ENCODE measurements around the gene PPP4C.

Gene PPP4C

GRCh38 chr16:30104090-30104489 is 28.3 kb downstream of the PPP4C start:
- no peak overlapping the region for H3K4me3 ChIP-seq (ENCODE audit: low read length)
- TF ChIP-seq CTCF (IDR thresholded peaks at IDR 0.05; ENCODE audit: low read depth, low read length, poor library complexity, severe bottlenecking): no peak
- no peaks in the 10 kb centered on the region for H3K79me2 ChIP-seq (ENCODE audit: control insufficient read depth, low read length)
- H3K27ac ChIP-seq (ENCODE audit: low read depth, low read length): no peak overlapping the region
- H3K9me3 ChIP-seq (ENCODE audit: control insufficient read depth, insufficient read depth, low read length): no peaks in the 10 kb centered on the region
- no peak overlapping the region for H3K4me2 ChIP-seq (ENCODE audit: low read length)
- no peaks in the 10 kb centered on the region for H3K4me1 ChIP-seq (ENCODE audit: control insufficient read depth, low read length)
- H3F3A ChIP-seq (ENCODE audit: control insufficient read depth, insufficient read depth): no peaks in the 10 kb centered on the region
- H4K20me1 ChIP-seq (ENCODE audit: control insufficient read depth, insufficient read depth, low read depth, low read length): no peaks in the 10 kb centered on the region
- H3K36me3 ChIP-seq (ENCODE audit: control insufficient read depth, low read length): no peaks in the 10 kb centered on the region; the same call in 1 of the 2 replicates
- H3K27me3 ChIP-seq (ENCODE audit: control insufficient read depth, low read length): no peaks in the 10 kb centered on the region
- no peaks in the 10 kb centered on the region for H3K9me2 ChIP-seq (replicated peaks; ENCODE audit: control insufficient read depth, low read length)

- H3K9me2 ChIP-seq (replicated peaks; ENCODE audit: control insufficient read depth, low read length): no peaks in the 10 kb centered on the region
- H4K20me1 ChIP-seq (ENCODE audit: control insufficient read depth, insufficient read depth, low read depth, low read length): no peaks in the 10 kb centered on the region
- no peak overlapping the region for H3K4me2 ChIP-seq (ENCODE audit: low read length)
- no peak overlapping the region for H3K4me3 ChIP-seq (ENCODE audit: low read length)
- no peak for TF ChIP-seq CTCF (IDR thresholded peaks at IDR 0.05; ENCODE audit: low read depth, low read length, poor library complexity, severe bottlenecking)
- TF ChIP-seq EZH2phosphoT487 (IDR thresholded peaks at IDR 0.05; ENCODE audit: borderline replicate concordance, low read length): no peak
- H3K4me1 ChIP-seq (ENCODE audit: control insufficient read depth, low read length): no peaks in the 10 kb centered on the region
- no peaks in the 10 kb centered on the region for H3F3A ChIP-seq (ENCODE audit: control insufficient read depth, insufficient read depth)
- no peaks in the 10 kb centered on the region for H3K27me3 ChIP-seq (ENCODE audit: control insufficient read depth, low read length)
- H3K36me3 ChIP-seq (ENCODE audit: control insufficient read depth, low read length): no peaks in the 10 kb centered on the region; the same call in 1 of the 2 replicates
- no peaks in the 10 kb centered on the region for H3K9me3 ChIP-seq (ENCODE audit: control insufficient read depth, insufficient read depth, low read length)
- H3K79me2 ChIP-seq (ENCODE audit: control insufficient read depth, low read length): no peaks in the 10 kb centered on the region
- H3K27ac ChIP-seq (ENCODE audit: low read depth, low read length): no peak overlapping the region
These were observed 28.7 kb downstream of the PPP4C start for GRCh38 chr16:30104492-30104891.

- no peaks in the 10 kb centered on the region for H3K9me3 ChIP-seq (ENCODE audit: control insufficient read depth, insufficient read depth, low read length)
- H3F3A ChIP-seq (ENCODE audit: control insufficient read depth, insufficient read depth): no peaks in the 10 kb centered on the region
- H3K4me2 ChIP-seq (ENCODE audit: low read length): no peak overlapping the region
- H3K4me3 ChIP-seq (ENCODE audit: low read length): no peak overlapping the region
- H3K27me3 ChIP-seq (ENCODE audit: control insufficient read depth, low read length): no peaks in the 10 kb centered on the region
- peaks cover 9% of the 10 kb centered on the region; the same call in 1 of the 2 replicates for H3K4me1 ChIP-seq (ENCODE audit: control insufficient read depth, low read length)
- H3K9me2 ChIP-seq (replicated peaks; ENCODE audit: control insufficient read depth, low read length): no peaks in the 10 kb centered on the region
- H3K27ac ChIP-seq (ENCODE audit: low read depth, low read length): no peak overlapping the region
- H3K36me3 ChIP-seq (ENCODE audit: control insufficient read depth, low read length): peaks cover 3% of the 10 kb centered on the region; the same call in 1 of the 2 replicates
- no peak for TF ChIP-seq EZH2phosphoT487 (IDR thresholded peaks at IDR 0.05; ENCODE audit: borderline replicate concordance, low read length)
- no peak for TF ChIP-seq CTCF (IDR thresholded peaks at IDR 0.05; ENCODE audit: low read depth, low read length, poor library complexity, severe bottlenecking)
- H4K20me1 ChIP-seq (ENCODE audit: control insufficient read depth, insufficient read depth, low read depth, low read length): no peaks in the 10 kb centered on the region
- no peaks in the 10 kb centered on the region for H3K79me2 ChIP-seq (ENCODE audit: control insufficient read depth, low read length)
These were observed 32.5 kb downstream of the PPP4C start for GRCh38 chr16:30108059-30108850.

Data from DOHH2 (cell line).